Mesenchymal stem cell (in vitro differentiated cells and primary cell): ENCODE measurements around the gene TOM1.

Experiments
- DNase-seq: peaks from one replicate; pipeline ENCODE4 v3.0.0-alpha.2; 2013
- H2AFZ ChIP-seq: one replicate; pipeline ENCODE4 v1.6.1; 2013; ENCODE audit warnings: low read depth, mild to moderate bottlenecking, control low read depth, inconsistent platforms, low read length, moderate library complexity
- H2AK5ac ChIP-seq: 2 replicates; pipeline ENCODE4 v1.6.1; 2013; ENCODE audit warnings: low read length, moderate library complexity, mild to moderate bottlenecking, inconsistent platforms; ENCODE audit not compliant: severe bottlenecking
- H2BK120ac ChIP-seq: one replicate; pipeline ENCODE4 v1.6.1; 2013; ENCODE audit warnings: low read depth, mild to moderate bottlenecking, inconsistent platforms, low read length, moderate library complexity
- H2BK12ac ChIP-seq, 2 experiments: one replicate each; pipeline ENCODE4 v1.6.1; 2013; ENCODE audit warnings: inconsistent platforms in 2 of 2, low read length in 2 of 2, mild to moderate bottlenecking in 2 of 2, moderate library complexity in 2 of 2, control low read depth in 1 of 2
- H2BK15ac ChIP-seq: one replicate; pipeline ENCODE4 v1.6.1; 2013; ENCODE audit warnings: mild to moderate bottlenecking, low read depth, inconsistent platforms; ENCODE audit not compliant: poor library complexity, severe bottlenecking
- H2BK5ac ChIP-seq: 2 replicates; pipeline ENCODE4 v1.6.1; 2013; ENCODE audit warnings: low read depth, mild to moderate bottlenecking, low read length, control low read depth, inconsistent platforms; ENCODE audit not compliant: poor library complexity, severe bottlenecking
- H3K14ac ChIP-seq, 2 experiments: one replicate each; pipeline ENCODE4 v1.6.1; 2013; ENCODE audit warnings: inconsistent platforms in 2 of 2, low read length in 2 of 2, control low read depth in 1 of 2, mild to moderate bottlenecking in 1 of 2, moderate library complexity in 1 of 2
- H3K18ac ChIP-seq, 2 experiments: one replicate each; pipeline ENCODE4 v1.6.1; 2013; ENCODE audit warnings: inconsistent platforms in 2 of 2, low read length in 2 of 2, control low read depth in 1 of 2, low read depth in 1 of 2, mild to moderate bottlenecking in 1 of 2
- H3K23ac ChIP-seq, 2 experiments: one replicate each; pipeline ENCODE4 v1.6.1; 2013; ENCODE audit warnings: inconsistent platforms in 2 of 2, low read length in 2 of 2, mild to moderate bottlenecking in 2 of 2, moderate library complexity in 2 of 2, control low read depth in 1 of 2
- H3K27ac ChIP-seq: 2 replicates; pipeline ENCODE4 v1.5.1; 2013; ENCODE audit warnings: mild to moderate bottlenecking, moderate library complexity, low read length, control low read depth, inconsistent platforms; ENCODE audit not compliant: poor library complexity, severe bottlenecking
- H3K27me3 ChIP-seq, 2 experiments: 2 replicates each; pipeline versions ENCODE4 v1.6.1 to v1.7.0; 2013; ENCODE audit warnings: low read length in 2 of 2, mild to moderate bottlenecking in 2 of 2, moderate library complexity in 2 of 2, control low read depth in 1 of 2, inconsistent platforms in 1 of 2; ENCODE audit not compliant: control insufficient read depth in 1 of 2, insufficient read depth in 1 of 2
- H3K36me3 ChIP-seq, 2 experiments: 2 replicates each; pipeline versions ENCODE4 v1.6.1 to v1.7.0; 2013; ENCODE audit warnings: low read length in 2 of 2, control low read depth in 1 of 2, inconsistent platforms in 1 of 2, low read depth in 1 of 2, mild to moderate bottlenecking in 1 of 2; ENCODE audit not compliant: insufficient read depth in 2 of 2, control insufficient read depth in 1 of 2
- H3K4ac ChIP-seq, 2 experiments: one replicate each; pipeline ENCODE4 v1.6.1; 2013; ENCODE audit warnings: inconsistent platforms in 2 of 2, low read length in 2 of 2, mild to moderate bottlenecking in 2 of 2, moderate library complexity in 2 of 2, control low read depth in 1 of 2, low read depth in 1 of 2
- H3K4me1 ChIP-seq: 2 replicates; pipeline ENCODE4 v1.6.1; 2013; ENCODE audit warnings: low read depth, low read length, control low read depth; ENCODE audit not compliant: control insufficient read depth, insufficient read depth
- H3K4me2 ChIP-seq: 2 replicates; pipeline ENCODE4 v1.6.1; 2013; ENCODE audit warnings: low read length, mild to moderate bottlenecking, inconsistent platforms; ENCODE audit not compliant: poor library complexity, severe bottlenecking
- H3K4me3 ChIP-seq, 2 experiments: 2 replicates each; pipeline versions ENCODE4 v1.5.1 to v1.7.0; 2013; ENCODE audit warnings: low read length in 2 of 2, mild to moderate bottlenecking in 2 of 2, control low read depth in 1 of 2, low read depth in 1 of 2; ENCODE audit not compliant: insufficient read depth in 1 of 2
- H3K79me1 ChIP-seq: replicated peaks from 2 replicates; pipeline ENCODE4 v1.6.1; 2013; ENCODE audit warnings: mild to moderate bottlenecking, control low read depth, low read length, inconsistent platforms; ENCODE audit not compliant: poor library complexity, severe bottlenecking
- H3K9ac ChIP-seq: 2 replicates; pipeline ENCODE4 v1.7.0; 2013; ENCODE audit warnings: mild to moderate bottlenecking, low read length, moderate library complexity
- H3K9me3 ChIP-seq: 2 replicates; pipeline ENCODE4 v1.7.0; 2013; ENCODE audit warnings: mild to moderate bottlenecking, low read length; ENCODE audit not compliant: control insufficient read depth
- H4K8ac ChIP-seq: one replicate; pipeline ENCODE4 v1.6.1; 2013; ENCODE audit warnings: inconsistent platforms, mild to moderate bottlenecking, low read length, moderate library complexity
- H4K91ac ChIP-seq: one replicate; pipeline ENCODE4 v1.6.1; 2013; ENCODE audit warnings: mild to moderate bottlenecking, low read length, inconsistent platforms
- WGBS: methylation state at CpG from one replicate; pipeline ENCODE4 v1.1.7; 2013; ENCODE audit warnings: mixed read lengths; 5-methylcytosine and 5-hydroxymethylcytosine counted together

The TOM1 gene

DNA sequence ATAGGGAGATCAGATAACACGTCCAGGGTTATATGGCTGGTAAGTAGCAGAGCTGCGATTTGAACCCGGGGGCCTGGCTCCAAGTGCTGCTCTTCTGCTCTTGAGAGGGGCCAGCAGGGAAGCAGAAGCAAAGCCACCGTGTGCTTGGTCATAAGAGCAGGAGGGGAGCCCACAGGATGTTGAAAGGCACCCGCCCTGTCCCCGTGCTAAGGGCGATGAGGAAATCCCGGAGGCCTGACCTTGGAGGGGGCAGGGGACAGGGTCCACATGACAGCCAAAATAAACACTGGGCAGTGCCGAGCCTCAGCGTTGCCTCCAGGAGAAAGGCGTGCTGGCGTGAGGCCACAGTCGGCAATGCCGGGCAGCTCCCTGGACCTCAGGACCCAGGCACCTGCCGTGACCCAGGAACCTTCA is 28.8 kb downstream of the TOM1 start:
- 97% methylated on average over 15 of the region's 15 CpGs for WGBS

DNA sequence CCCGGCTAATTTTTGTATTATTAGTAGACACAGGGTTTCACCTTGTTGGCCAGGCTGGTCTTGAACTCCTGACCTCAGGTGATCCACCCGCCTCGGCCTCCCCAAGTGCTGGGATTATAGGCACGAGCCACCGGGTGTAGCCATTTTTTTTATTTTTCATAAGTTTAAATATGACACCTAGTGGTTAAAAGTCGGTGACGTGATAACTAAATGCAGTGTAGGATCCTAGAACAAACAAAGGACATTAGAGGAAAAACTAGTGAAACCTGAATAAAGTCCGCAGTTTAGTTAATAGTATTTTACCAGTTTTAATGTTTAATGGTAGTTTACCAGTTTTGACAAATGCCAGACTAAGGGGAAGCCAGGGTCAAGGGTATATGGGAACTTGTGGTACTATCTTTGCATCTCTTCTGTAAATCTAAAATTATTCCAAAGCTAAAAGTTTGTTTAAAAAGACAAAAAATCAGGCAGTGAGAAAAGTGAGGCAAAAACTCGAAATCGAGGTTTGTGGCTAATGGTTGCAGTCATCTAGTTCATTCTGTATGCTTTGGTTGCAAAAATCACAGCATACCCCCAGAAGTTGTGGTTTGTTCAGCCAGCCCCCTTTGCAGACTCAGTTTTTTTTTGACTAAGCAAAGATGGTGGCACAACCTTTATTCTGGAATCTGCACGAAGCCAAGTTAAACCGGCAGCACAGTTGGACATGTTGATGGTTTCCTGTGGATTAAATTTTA is 29.6 kb downstream of the TOM1 start:
- Histone ChIP-seq H3K4me2 (no peak overlapping the region), H2AK5ac (no peak overlapping the region), H2BK15ac (no peak overlapping the region), H3K36me3 (peaks cover 75 to 94% of the 10 kb centered on the region in 2 experiments), H3K27ac (no peak overlapping the region), H2AFZ (no peak overlapping the region), H3K4me1 (peaks cover 9% of the 10 kb centered on the region), H2BK120ac (peak overlapping the region; percentile 71), H3K9ac (no peak overlapping the region), H3K4me3 (no peak overlapping the region), H3K14ac (no peak overlapping the region), H4K91ac (peak overlapping the region; percentile 95), H3K79me1 (peaks cover 2% of the 10 kb centered on the region), H3K18ac (peak overlapping the region; percentile 25 to 75), H3K23ac (no peak overlapping the region), H3K4ac (peak overlapping the region; percentile 34 to 85), H2BK5ac (no peak overlapping the region), H4K8ac (peak overlapping the region; percentile 88), H2BK12ac (peak overlapping the region in 1 of 2 experiments; percentile 73), H3K27me3 (no peaks in the 10 kb centered on the region), H3K9me3 (no peaks in the 10 kb centered on the region)
- WGBS = 95% methylated on average over 11 of the region's 12 CpGs
- DNase-seq = no peak

More for the DNA sequence above, 28.8 kb downstream of the TOM1 start:
- Histone ChIP-seq H2BK120ac (no peak overlapping the region), H2AFZ (no peak overlapping the region), H2AK5ac (no peak overlapping the region), H2BK12ac (no peak overlapping the region), H3K9ac (no peak overlapping the region), H3K23ac (no peak overlapping the region), H3K9me3 (no peaks in the 10 kb centered on the region), H3K79me1 (peaks cover 2% of the 10 kb centered on the region), H3K4me1 (peaks cover 6% of the 10 kb centered on the region), H2BK15ac (no peak overlapping the region), H3K36me3 (peaks cover 75 to 94% of the 10 kb centered on the region in 2 experiments), H3K4me2 (no peak overlapping the region), H3K27ac (no peak overlapping the region), H2BK5ac (no peak overlapping the region), H4K8ac (peak overlapping the region; percentile 51), H3K27me3 (no peaks in the 10 kb centered on the region), H3K4ac (no peak overlapping the region), H3K14ac (no peak overlapping the region), H3K18ac (no peak overlapping the region), H3K4me3 (no peak overlapping the region), H4K91ac (no peak overlapping the region)
- DNase-seq = no peak

DNA sequence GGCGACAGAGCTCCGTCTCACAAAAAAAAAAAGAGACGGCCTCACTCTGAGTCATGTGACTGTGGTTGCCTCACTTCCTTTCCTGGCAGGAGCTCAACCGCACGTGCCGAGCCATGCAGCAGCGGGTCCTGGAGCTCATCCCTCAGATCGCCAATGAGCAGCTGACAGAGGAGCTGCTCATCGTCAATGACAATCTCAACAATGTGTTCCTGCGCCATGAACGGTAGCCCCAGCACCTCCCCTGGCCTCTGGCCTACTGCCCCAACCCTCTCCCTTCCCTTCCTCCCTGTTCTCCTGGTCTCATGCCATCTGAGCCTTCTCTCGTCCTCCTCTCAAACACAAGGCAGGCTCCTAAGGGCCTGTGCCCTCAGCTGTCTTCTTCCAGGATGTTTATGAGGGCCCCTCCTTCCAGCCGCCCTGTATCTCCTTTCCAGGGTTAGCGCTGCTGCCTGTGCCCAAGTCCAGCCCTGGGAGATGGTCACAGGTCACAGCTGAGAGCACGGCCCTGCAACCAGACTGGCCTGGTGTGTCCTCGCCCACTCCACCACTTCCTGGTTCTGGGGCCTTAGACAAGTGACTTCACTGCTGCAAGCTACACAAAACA is 30.7 kb downstream of the TOM1 start:
- Histone ChIP-seq H3K14ac (no peak overlapping the region), H3K4ac (peak overlapping the region in 1 of 2 experiments; percentile 22), H3K4me1 (peaks cover 11% of the 10 kb centered on the region), H2AK5ac (no peak overlapping the region), H3K23ac (peak overlapping the region in 1 of 2 experiments; percentile 75), H3K36me3 (peaks cover 78 to 94% of the 10 kb centered on the region in 2 experiments), H3K18ac (peak overlapping the region; percentile 26 to 88), H2BK5ac (no peak overlapping the region), H4K91ac (peak overlapping the region; percentile 97), H3K4me2 (no peak overlapping the region), H2AFZ (no peak overlapping the region), H3K79me1 (peaks cover 2% of the 10 kb centered on the region), H2BK120ac (peak overlapping the region; percentile 20), H3K4me3 (no peak overlapping the region), H4K8ac (peak overlapping the region; percentile 88), H2BK15ac (peak overlapping the region; percentile 1), H3K9ac (peak overlapping the region; percentile 68), H3K9me3 (no peaks in the 10 kb centered on the region), H3K27ac (no peak overlapping the region), H3K27me3 (no peaks in the 10 kb centered on the region), H2BK12ac (peak overlapping the region; percentile 6 to 12)
- DNase-seq = peak; percentile 94
- 9% methylated on average over 16 of the region's 16 CpGs for WGBS

DNA sequence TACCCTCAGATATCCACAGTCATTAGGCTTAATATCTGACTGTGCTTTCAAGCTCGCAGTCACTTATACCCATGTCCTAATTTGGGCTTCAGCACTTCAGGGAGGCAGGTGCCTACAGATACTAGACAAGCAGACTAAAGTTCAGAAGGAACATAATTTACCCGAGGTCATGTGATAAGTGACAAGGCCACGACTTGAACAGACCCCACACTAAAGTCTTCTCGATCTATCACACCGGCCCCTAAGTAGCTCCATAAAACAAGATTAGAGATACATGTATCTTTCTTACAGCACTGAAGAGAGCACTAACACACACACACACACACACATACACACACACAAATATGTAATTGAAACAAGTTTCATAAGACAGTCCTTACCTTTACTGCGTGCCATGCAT is 32.6 kb downstream of the TOM1 start:
- Histone ChIP-seq H3K79me1 (peaks cover 2% of the 10 kb centered on the region), H3K4me3 (no peak overlapping the region), H3K9me3 (no peaks in the 10 kb centered on the region), H2AK5ac (no peak overlapping the region), H3K18ac (no peak overlapping the region), H2BK12ac (no peak overlapping the region), H4K91ac (peak overlapping the region; percentile 41), H2AFZ (no peak overlapping the region), H4K8ac (no peak overlapping the region), H3K27ac (no peak overlapping the region), H3K4me1 (peaks cover 14% of the 10 kb centered on the region), H3K9ac (no peak overlapping the region), H3K4me2 (no peak overlapping the region), H2BK5ac (no peak overlapping the region), H3K4ac (no peak overlapping the region), H3K23ac (no peak overlapping the region), H3K36me3 (peaks cover 89 to 93% of the 10 kb centered on the region in 2 experiments), H3K27me3 (no peaks in the 10 kb centered on the region), H3K14ac (no peak overlapping the region), H2BK15ac (no peak overlapping the region), H2BK120ac (no peak overlapping the region)
- no peak for DNase-seq
- 87% methylated on average over 6 of the region's 6 CpGs for WGBS
